Activated naive CD8-positive, alpha-beta T cell (primary cell): ENCODE measurements around the gene MCOLN2.
A peak's percentile ranks its signal among the peaks of the same experiment; 100 is the strongest.
"Not testable (repeated sequence)": the region's sequence is repeated elsewhere in the genome, so short reads cannot be mapped to it uniquely, and the experiment has no call there.

ENCODE experiments used
- H3K27ac Mint-ChIP-seq: one replicate; pipeline ENCODE4 v1.8.0; 2021; ENCODE audit warnings: mixed read lengths
- H3K27me3 Mint-ChIP-seq: one replicate; pipeline ENCODE4 v1.8.0; 2021; ENCODE audit warnings: mixed read lengths
- H3K36me3 Mint-ChIP-seq: one replicate; pipeline ENCODE4 v1.8.0; 2021; ENCODE audit warnings: mixed read lengths
- H3K4me1 Mint-ChIP-seq: one replicate; pipeline ENCODE4 v1.8.0; 2021; ENCODE audit warnings: low read depth, mixed read lengths
- H3K4me3 Mint-ChIP-seq: one replicate; pipeline ENCODE4 v1.8.0; 2021; ENCODE audit warnings: mild to moderate bottlenecking, mixed read lengths
- H3K9me3 Mint-ChIP-seq: one replicate; pipeline ENCODE4 v1.8.0; 2021; ENCODE audit warnings: low read depth, mixed read lengths

The MCOLN2 gene

DNA sequence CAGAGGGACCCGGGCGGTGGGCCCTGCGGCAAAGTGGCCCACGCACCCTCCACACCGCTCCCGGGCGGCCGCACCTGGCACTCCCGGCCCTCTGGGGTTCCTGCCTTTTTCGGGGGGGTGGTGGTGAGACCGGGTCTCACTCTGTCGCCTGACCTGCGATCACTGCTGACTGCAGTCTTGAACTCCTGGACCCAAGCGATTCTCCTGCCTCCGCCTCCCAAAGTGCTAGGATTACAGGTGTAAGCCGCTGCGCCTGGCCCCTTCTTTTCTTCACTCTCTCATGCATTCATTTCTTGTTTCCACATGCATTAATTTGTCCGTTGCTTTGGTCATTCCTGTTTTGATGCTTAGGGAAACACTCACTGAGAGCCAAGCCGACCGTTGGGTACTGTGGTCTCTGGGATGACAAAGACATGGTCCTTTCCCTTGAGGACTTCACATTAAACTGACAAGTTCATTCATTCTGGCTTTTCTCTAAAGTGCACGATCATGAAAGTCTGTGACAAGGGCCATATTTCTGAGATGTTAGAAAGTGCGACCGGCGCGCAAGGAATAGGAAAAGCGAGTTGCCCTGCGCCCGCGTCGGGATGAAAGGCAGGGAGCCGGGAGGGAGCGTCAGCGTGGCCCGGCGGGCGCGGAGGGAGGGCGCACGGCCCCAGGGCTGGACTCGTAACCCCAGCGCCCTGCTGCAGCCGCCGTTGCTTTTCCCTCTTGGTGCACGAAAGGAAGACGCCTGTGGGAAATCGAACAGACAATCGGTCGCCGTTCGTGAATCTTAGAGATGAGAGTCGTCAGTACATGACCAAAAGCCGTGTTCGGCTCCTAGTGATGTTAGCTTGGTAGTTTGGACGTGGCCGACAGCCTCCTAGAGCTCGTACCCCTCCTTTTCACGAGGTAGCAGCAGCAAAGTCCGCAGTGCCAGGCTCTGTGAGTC, 1.0 kb upstream of the MCOLN2 start:
- H3K27me3 Mint-ChIP-seq: peaks cover 6% of the 10 kb centered on the region
- H3K36me3 Mint-ChIP-seq: peaks cover 2% of the 10 kb centered on the region
- peak overlapping the region; percentile 88 for H3K27ac Mint-ChIP-seq
- H3K9me3 Mint-ChIP-seq: no peaks in the 10 kb centered on the region
- H3K4me1 Mint-ChIP-seq: peaks cover 36% of the 10 kb centered on the region
- H3K4me3 Mint-ChIP-seq: peak overlapping the region; percentile 92

DNA sequence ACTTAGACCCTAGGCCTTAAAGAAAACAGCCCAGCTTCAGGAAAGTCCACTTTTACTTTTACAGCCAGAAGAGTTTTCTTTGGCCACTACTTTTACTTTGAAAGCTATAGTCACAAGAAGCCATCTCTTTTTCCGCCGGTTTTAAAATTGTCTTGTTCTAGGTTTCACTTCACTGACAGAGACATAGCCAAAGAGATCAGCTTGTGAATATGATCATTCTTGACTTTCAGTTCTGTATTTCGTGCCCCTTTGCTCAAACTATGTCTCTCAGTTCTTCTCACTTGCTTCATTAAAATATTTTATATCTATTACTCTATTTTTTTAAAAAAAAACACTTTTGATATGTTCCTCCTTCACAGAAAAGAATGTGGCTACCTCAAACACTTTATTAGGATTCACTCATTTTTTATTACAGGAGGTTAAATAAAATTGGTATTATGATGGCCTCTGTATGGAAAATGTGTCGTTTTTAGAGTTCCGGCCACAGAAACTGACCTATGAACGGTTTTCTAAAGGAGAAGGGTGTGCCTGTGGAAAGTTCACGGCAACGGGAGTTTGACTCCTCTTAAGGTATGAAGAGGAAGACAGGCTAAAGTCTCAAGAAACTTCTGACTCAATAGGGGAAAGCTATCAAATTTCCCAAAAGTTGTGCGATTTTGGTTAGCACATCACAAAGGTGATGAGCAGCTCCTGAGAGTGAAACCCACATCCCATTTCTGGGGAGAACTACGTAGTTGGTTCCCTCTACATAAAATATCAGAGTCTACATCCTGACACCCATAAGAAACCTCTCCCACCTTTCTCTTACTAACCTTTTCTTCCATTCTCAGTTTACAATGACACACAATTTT, 1.2 kb downstream of the MCOLN2 start:
- H3K27me3 Mint-ChIP-seq: peaks cover 6% of the 10 kb centered on the region
- H3K4me3 Mint-ChIP-seq: peak overlapping the region; percentile 65
- peaks cover 7% of the 10 kb centered on the region for H3K36me3 Mint-ChIP-seq
- H3K4me1 Mint-ChIP-seq: peaks cover 42% of the 10 kb centered on the region
- H3K9me3 Mint-ChIP-seq: no peaks in the 10 kb centered on the region
- peak overlapping the region; percentile 46 for H3K27ac Mint-ChIP-seq

GRCh38 chr1:84991097-84991920, 5.6 kb downstream of the MCOLN2 start:
- Mint-ChIP-seq H3K27ac (no peak overlapping the region), H3K27me3 (peaks cover 2% of the 10 kb centered on the region), H3K4me1 (peaks cover 26% of the 10 kb centered on the region), H3K4me3 (no peak overlapping the region), H3K9me3 (no peaks in the 10 kb centered on the region), H3K36me3 (peaks cover 7% of the 10 kb centered on the region)

- H3K36me3 Mint-ChIP-seq: peaks cover 7% of the 10 kb centered on the region
- H3K4me1 Mint-ChIP-seq: peaks cover 16% of the 10 kb centered on the region
- H3K9me3 Mint-ChIP-seq: no peaks in the 10 kb centered on the region
- no peak overlapping the region for H3K27ac Mint-ChIP-seq
- H3K27me3 Mint-ChIP-seq: no peaks in the 10 kb centered on the region
- peak overlapping the region; percentile 7 for H3K4me3 Mint-ChIP-seq
These were observed 8.3 kb downstream of the MCOLN2 start for GRCh38 chr1:84988588-84988987.

DNA sequence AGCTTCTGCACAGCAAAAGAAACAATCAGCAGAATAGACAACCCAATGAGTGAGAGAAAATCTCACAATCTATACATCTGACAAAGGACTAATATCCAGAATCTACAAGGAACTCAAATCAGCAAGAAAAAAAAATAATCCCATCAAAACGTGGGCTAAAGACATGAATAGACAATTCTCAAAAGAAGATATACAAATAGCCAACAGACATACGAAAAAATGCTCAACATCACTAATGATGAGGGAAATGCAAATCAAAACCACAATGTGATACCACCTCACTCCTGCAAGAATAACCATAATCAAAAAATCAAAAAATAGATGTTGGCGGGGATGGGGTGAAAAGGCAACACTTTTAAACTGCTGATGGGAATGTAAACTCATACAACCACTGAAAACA, 10.4 kb downstream of the MCOLN2 start:
- H3K27me3 Mint-ChIP-seq, H3K36me3 Mint-ChIP-seq, H3K4me3 Mint-ChIP-seq, H3K27ac Mint-ChIP-seq, H3K9me3 Mint-ChIP-seq: not testable (repeated sequence)
- peaks cover 11% of the 10 kb centered on the region for H3K4me1 Mint-ChIP-seq

DNA sequence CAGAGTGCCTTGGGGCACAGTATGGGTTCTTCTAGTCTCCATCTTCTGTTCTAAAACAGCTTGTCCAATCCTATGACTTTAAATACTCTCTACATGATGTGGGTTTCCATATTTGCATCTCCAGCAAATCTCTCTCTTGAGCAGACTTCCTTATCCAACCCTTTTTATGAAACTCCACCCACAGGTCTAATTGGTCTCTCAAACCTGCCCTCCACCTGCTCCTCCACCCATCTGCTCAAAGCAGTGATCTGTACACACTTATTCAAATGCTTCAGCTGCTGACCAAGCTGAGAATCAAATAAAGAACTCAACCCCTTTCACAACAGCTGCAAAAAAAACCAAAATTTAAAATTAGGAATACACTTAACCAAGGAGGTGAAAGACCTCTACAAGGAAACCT, 11.5 kb downstream of the MCOLN2 start:
- Mint-ChIP-seq H3K27ac (no peak overlapping the region), H3K9me3 (no peaks in the 10 kb centered on the region), H3K36me3 (peaks cover 2% of the 10 kb centered on the region), H3K27me3 (no peaks in the 10 kb centered on the region), H3K4me1 (peaks cover 8% of the 10 kb centered on the region), H3K4me3 (no peak overlapping the region)

- H3K9me3 Mint-ChIP-seq: peaks cover 8% of the 10 kb centered on the region
- no peaks in the 10 kb centered on the region for H3K27me3 Mint-ChIP-seq
- no peak overlapping the region for H3K27ac Mint-ChIP-seq
- H3K4me1 Mint-ChIP-seq: no peaks in the 10 kb centered on the region
- no peak overlapping the region for H3K4me3 Mint-ChIP-seq
- H3K36me3 Mint-ChIP-seq: peaks cover 2% of the 10 kb centered on the region
These were observed 14.5 kb downstream of the MCOLN2 start for GRCh38 chr1:84982395-84982794.

DNA sequence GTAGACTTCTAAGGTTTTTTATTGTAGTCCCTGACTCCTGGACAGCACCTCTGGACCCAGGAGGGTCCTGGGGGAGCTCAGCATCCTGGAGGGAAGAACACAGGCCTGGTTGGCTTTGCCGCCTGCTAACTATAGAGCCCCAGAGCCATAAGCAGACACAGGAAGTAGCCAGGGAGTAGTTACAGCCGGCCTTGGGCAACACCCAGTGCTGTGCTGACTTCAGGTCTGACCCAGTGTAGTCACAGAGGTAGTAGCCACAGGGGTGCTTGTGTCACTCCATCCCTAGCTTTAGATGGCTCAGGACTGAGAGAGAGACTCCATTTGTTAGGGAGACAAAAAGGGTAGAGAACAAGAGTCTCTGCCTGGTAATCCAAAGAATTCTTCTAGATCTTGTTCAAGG, 21.9 kb downstream of the MCOLN2 start:
- Mint-ChIP-seq H3K4me3 (no peak overlapping the region), H3K27ac (no peak overlapping the region), H3K27me3 (no peaks in the 10 kb centered on the region), H3K36me3 (peaks cover 5% of the 10 kb centered on the region), H3K9me3 (peaks cover 8% of the 10 kb centered on the region), H3K4me1 (peaks cover 11% of the 10 kb centered on the region)

DNA sequence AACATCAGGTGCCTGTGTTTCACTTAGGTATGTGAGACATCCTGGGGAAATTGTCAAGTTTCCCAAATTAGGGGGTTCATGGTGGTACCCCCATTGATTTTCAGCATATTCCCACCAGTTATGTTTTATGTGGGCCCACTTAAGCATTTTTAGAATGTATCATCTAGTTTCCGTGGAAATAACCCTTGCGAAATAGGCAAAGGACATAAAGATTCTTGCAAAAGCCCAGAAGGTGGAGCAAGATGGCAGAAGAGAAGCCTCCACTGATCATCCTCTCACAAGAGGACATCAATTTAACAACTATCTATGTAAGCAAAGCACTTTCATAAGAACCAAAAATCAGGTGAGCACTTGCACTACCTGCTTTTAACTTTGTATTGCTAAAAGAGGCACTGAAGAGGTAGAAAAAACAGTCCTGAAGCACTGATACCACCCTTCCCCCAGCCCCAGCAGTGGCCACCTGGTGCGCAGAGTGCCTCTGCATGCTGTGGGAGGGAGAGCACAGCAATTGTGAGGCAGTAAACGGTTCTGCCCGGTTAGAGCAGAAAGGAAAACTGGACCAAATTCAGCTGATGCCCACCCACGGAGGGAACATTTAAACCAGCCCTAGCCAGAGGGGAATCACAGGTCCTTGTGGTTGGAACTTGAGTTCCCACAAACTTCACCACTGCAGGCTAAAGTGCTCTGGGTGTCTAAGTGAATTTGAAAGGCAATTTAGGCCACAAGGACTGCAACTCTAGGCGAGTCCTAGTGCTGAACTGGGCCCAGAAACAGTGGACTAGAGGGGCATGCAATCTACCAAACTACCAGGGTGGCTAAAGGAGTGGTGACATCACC, 23.2 kb downstream of the MCOLN2 start:
- Mint-ChIP-seq H3K36me3 (peaks cover 8% of the 10 kb centered on the region), H3K9me3 (no peaks in the 10 kb centered on the region), H3K27me3 (no peaks in the 10 kb centered on the region), H3K27ac (no peak overlapping the region), H3K4me1 (peaks cover 11% of the 10 kb centered on the region), H3K4me3 (no peak overlapping the region)

DNA sequence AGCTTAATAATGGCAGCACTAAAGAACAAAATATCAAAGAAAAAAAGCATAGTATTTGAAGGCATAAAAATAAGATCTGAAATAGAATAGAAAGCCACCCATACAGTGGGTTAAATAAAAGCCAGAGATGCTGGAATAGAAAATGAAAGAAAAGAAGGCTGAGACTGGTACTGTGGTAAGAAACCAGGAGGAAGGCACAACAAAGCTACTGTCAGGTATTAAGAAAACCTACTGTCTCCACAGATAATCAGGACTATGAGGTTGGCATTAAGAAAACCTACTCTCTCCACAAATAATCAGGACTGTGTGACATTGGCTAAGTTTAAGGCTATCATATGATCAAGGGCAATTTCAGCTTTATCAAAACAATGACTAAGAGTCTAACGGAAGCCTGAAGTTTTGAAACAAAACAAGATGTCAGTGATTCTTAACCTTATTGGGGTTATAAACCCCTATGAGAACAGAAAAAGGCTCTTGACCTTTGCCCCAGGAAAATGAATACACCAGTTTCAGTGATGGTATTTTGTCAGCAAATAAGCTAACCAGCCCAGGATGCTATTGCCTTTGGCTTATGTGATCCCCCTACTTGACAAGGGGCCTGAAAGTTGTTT, 24.4 kb downstream of the MCOLN2 start:
- peaks cover 11% of the 10 kb centered on the region for H3K4me1 Mint-ChIP-seq

DNA sequence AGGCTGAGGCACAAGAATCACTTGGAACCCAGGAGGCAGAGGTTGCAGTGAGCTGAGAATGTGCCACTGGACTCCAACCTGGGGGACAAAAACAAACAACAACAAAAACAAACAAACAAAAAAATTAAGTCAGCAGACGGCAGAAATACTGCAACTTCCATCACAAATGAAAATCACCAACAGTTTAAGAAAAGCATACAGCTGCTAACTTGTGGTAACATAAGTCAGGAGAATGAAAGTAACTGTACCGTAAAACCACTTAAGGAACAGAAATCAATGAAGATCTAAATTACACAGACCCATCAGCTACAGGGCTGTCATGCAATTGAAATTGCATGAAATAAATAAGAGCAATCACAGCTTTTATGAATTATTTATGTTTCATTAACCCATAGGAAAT, 25.0 kb downstream of the MCOLN2 start:
- no peak overlapping the region for H3K4me3 Mint-ChIP-seq
- H3K27ac Mint-ChIP-seq: no peak overlapping the region
- H3K27me3 Mint-ChIP-seq: no peaks in the 10 kb centered on the region
- peaks cover 11% of the 10 kb centered on the region for H3K4me1 Mint-ChIP-seq
- H3K36me3 Mint-ChIP-seq: peaks cover 8% of the 10 kb centered on the region
- H3K9me3 Mint-ChIP-seq: no peaks in the 10 kb centered on the region

More for the DNA sequence above, 24.4 kb downstream of the MCOLN2 start:
- H3K9me3 Mint-ChIP-seq: no peaks in the 10 kb centered on the region
- peaks cover 8% of the 10 kb centered on the region for H3K36me3 Mint-ChIP-seq
- no peak overlapping the region for H3K4me3 Mint-ChIP-seq
- no peak overlapping the region for H3K27ac Mint-ChIP-seq
- H3K27me3 Mint-ChIP-seq: no peaks in the 10 kb centered on the region

GRCh38 chr1:84969489-84970250, 27.2 kb downstream of the MCOLN2 start:
- Mint-ChIP-seq H3K27ac (no peak overlapping the region), H3K4me1 (peaks cover 11% of the 10 kb centered on the region), H3K27me3 (no peaks in the 10 kb centered on the region)

DNA sequence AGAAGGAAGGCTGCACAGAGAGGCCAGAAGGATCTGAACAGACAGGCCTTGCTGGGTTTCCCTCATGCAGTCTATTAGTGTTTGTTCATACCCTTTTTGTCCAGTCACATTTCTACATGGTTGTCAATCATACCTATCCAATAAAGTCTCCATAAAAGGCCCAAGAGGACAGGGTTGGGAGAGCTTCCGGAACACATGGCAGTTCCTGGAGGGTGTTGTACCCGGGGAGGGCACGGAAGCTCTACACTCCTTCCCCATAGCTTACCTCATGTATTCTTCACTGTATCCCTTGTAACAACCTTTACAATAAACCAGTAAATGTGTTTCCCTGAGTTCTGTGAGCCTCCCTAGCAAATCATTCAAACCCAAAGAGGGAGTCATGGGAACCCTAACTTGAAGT, 28.0 kb downstream of the MCOLN2 start:
- H3K4me3 Mint-ChIP-seq: no peak overlapping the region

More at GRCh38 chr1:84969489-84970250, 27.2 kb downstream of the MCOLN2 start:
- Mint-ChIP-seq H3K4me3 (no peak overlapping the region), H3K36me3 (peaks cover 3% of the 10 kb centered on the region), H3K9me3 (no peaks in the 10 kb centered on the region)

More for the DNA sequence above, 28.0 kb downstream of the MCOLN2 start:
- Mint-ChIP-seq H3K27me3 (no peaks in the 10 kb centered on the region), H3K36me3 (peaks cover 4% of the 10 kb centered on the region), H3K4me1 (peaks cover 10% of the 10 kb centered on the region), H3K27ac (no peak overlapping the region), H3K9me3 (no peaks in the 10 kb centered on the region)
